Neuron (in vitro differentiated cells): Measurements from ENCODE around the gene CPXM2.

Experiments used
- H2AFZ ChIP-seq: one replicate; pipeline ENCODE4 v1.6.1; 2013; ENCODE audit warnings: low read depth, mild to moderate bottlenecking, inconsistent platforms, low read length, moderate library complexity
- H3K27me3 ChIP-seq: one replicate; pipeline ENCODE4 v1.6.1; 2013; ENCODE audit warnings: low read length; ENCODE audit not compliant: insufficient read depth
- H3K36me3 ChIP-seq: one replicate; pipeline ENCODE4 v1.6.1; 2013; ENCODE audit warnings: low read length; ENCODE audit not compliant: insufficient read depth
- H3K4me1 ChIP-seq: one replicate; pipeline ENCODE4 v1.6.1; 2013; ENCODE audit warnings: low read length; ENCODE audit not compliant: insufficient read depth
- H3K4me3 ChIP-seq: 2 replicates; pipeline ENCODE4 v1.5.1; 2013; ENCODE audit warnings: mild to moderate bottlenecking, low read length, moderate library complexity
- H3K9me3 ChIP-seq: one replicate; pipeline ENCODE4 v1.6.1; 2013; ENCODE audit warnings: low read length

Gene CPXM2

DNA sequence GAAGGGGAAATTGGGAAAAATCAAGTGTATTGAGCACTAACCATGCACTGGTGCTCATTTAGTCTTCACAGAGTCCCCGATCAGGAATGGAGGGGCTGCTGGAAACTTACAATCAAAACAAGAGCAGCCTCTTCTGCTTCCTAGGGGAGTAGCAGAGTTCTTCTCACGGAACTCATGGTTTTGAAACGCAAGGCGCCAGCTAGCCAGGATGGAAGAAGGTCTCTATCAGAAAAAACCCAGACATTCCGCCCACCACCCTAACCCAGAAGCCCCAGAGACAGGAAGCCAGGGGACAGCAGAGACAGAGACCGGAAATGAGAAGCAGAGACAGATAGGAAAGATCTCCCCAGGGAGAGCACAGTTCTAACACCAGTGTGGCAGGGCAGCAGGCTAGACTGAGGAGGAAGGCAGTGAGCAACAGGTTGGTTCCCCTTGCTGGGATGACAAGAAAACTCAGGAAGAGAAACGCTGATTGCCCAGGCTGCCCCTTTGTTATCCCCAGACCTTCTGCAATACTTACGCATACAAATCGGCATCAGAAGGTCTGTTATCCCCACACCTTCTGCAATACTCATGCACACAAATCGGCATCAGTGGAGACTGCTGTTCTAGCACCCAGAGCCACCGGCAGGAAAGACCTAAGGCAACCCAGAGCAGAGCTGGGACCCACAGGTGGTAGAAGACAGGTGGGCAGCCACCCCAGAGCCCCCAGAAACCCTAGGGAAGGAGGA is 99.2 kb downstream of the CPXM2 start:
- Histone ChIP-seq H3K9me3 (no peaks in the 10 kb centered on the region), H2AFZ (no peak overlapping the region), H3K4me3 (no peak overlapping the region), H3K27me3 (peaks cover 2% of the 10 kb centered on the region), H3K36me3 (no peaks in the 10 kb centered on the region), H3K4me1 (no peaks in the 10 kb centered on the region)

DNA sequence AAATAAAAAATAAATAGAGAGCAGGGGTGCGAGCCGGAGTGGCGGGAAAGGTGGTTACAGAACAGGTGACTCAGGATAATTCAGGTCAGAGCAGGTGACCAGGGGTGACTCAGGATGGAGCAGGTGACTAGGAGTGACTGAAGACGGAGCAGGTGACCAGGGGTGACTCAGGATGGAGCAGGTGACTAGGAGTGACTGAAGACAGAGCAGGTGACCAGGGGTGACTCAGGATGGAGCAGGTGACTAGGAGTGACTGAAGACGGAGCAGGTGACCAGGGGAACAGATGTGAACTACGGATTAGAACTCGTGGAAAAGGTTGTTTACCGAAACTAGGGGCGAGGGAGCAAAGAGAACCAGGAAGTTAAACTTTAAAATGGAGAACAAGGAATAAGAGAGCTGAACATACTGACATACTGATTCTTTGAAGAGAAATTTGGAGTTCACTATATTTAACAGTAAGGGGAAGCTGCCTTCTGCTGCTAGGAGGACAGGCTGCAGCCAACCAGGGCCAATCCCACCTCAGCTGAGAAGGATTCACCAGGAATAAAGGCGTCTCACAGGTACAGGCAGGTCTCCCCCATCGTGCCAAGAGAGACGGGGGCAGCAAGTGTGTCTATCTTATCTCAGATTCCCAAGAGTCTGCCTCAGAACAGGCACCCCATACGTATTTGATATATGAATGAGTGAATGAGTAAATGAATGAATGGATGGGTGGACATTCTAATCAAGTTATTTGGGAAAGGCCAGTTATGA is 101.3 kb downstream of the CPXM2 start:
- Histone ChIP-seq H3K4me1 (no peaks in the 10 kb centered on the region), H3K9me3 (no peaks in the 10 kb centered on the region), H3K4me3 (no peak overlapping the region), H3K27me3 (peaks cover 2% of the 10 kb centered on the region), H3K36me3 (no peaks in the 10 kb centered on the region), H2AFZ (no peak overlapping the region)

DNA sequence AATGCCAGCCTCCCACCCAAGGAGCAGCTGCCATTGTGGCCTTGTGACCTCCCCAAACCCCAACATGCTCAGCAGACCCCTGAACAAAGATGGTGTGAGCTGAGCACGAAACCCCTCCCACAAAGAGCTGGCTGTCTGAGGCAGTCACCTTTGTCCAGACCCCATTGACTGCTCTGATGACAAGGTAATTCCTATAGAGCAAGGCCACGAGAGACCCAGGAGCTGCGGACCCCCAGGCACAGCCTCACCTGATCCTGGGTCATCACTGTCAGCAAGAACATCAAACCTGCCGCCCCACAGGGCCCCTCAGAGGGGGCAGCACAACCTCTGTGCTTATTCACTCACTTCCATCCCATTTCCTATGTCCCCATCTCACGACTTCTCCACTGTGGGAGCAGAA is 102.6 kb downstream of the CPXM2 start:
- Histone ChIP-seq H2AFZ (no peak overlapping the region), H3K36me3 (no peaks in the 10 kb centered on the region), H3K4me1 (no peaks in the 10 kb centered on the region), H3K4me3 (no peak overlapping the region), H3K27me3 (peaks cover 2% of the 10 kb centered on the region), H3K9me3 (no peaks in the 10 kb centered on the region)

DNA sequence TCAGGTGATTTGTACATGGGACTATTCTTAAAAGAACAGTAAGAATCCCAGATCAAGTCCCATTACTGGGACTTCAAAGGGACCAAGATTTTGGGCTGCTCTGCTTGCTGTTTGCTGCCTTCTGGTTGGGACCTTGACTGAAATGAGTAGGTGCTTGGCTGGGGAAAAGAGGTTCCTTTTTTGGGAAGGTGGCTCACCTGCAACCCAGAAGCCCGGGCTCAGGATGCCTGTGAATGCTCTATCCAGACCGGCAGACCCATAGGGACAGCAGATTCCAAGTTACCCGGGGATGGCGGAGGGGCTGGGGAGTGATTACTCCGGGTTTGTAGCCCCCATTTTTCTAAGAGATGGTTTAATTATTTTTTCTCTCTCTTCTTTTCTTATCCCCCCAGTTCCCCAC is 104.0 kb downstream of the CPXM2 start:
- Histone ChIP-seq H3K27me3 (no peaks in the 10 kb centered on the region), H3K9me3 (no peaks in the 10 kb centered on the region), H3K36me3 (no peaks in the 10 kb centered on the region), H3K4me3 (no peak overlapping the region), H2AFZ (no peak overlapping the region), H3K4me1 (no peaks in the 10 kb centered on the region)

DNA sequence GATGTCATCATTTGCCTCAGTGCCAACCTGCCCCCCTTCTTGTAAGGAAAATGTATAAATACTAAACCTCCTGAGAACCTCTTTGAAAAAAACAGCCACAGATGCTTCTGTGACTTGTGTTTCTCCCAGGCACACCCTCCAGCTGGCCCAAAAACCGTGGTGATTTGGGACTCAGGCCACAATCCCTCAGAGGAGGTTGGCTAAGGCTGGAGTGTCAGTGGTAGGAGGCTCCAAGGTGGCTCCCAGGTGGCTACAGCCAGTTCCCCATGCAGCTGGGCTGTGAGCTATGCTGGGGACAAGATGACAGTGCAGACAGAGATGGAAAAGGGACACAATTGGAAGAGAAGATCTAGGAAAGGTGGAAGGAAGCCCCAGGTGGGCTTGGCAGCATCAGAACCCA is 104.7 kb downstream of the CPXM2 start:
- no peaks in the 10 kb centered on the region for H3K27me3 ChIP-seq
- H3K36me3 ChIP-seq, result no peaks in the 10 kb centered on the region
- no peaks in the 10 kb centered on the region for H3K9me3 ChIP-seq
- H3K4me3 ChIP-seq, result no peak overlapping the region
- no peak overlapping the region for H2AFZ ChIP-seq
- H3K4me1 ChIP-seq, result no peaks in the 10 kb centered on the region

DNA sequence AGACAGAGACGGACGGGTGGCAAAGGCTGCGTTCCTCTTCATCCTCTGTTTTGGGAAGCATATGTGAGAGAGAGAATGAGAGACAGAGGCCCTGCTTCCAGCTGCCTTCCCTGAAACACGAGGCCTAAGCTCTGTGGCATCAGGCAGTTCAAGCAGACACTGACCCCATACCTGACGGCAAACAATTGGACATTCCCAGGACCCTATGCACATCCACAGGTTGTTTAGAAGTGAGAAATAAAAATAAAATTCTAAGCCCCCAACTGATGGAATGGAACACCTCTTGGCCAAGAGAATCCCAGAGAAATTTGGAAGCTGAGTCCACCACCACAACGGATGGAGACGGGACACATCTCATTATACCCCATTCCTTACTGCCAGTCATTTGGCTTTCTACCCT is 105.3 kb downstream of the CPXM2 start:
- Histone ChIP-seq H3K9me3 (no peaks in the 10 kb centered on the region), H2AFZ (no peak overlapping the region), H3K27me3 (peaks cover 3% of the 10 kb centered on the region), H3K36me3 (no peaks in the 10 kb centered on the region), H3K4me1 (no peaks in the 10 kb centered on the region), H3K4me3 (no peak overlapping the region)

DNA sequence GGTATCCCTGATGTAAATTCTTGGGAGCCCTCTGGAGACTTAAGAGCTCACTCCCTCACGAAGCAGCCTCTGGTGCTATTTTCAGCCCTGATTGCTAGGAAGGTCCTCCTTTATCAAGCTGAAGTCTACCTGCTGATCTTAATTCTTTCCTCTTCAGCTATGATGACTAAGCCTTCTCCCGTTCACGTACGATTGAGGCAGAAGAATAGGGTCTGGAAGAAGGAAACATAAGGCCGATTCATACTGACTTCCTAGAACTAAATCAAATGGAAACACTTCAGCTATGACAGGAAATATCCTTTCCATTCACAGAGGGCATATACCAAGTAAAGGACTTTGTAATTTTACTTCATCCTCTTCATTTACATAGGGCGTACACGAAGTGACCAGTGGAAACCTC is 107.0 kb downstream of the CPXM2 start:
- Histone ChIP-seq H3K27me3 (peaks cover 3% of the 10 kb centered on the region), H3K36me3 (no peaks in the 10 kb centered on the region), H3K4me3 (no peak overlapping the region), H2AFZ (no peak overlapping the region), H3K4me1 (no peaks in the 10 kb centered on the region), H3K9me3 (no peaks in the 10 kb centered on the region)

DNA sequence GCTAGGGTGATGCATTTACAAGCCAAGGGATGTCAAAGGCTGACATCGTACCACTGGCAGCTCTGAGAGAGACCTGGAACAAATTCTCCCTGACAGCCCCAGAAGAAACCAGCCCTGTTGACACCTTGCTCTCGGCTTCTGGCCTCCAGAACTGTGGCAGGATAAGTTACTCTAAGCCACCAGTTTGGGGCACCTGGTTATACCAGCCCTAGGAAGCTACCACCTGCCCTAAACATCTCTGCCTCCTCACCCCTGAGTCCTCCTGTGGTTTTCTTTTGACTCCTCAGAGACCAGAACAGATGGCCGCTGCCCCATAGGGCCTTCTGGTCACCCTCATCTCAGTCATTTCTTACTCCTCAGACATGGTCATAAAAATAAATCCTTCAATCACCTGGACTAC is 107.4 kb downstream of the CPXM2 start:
- peaks cover 3% of the 10 kb centered on the region for H3K27me3 ChIP-seq
- no peaks in the 10 kb centered on the region for H3K36me3 ChIP-seq
- no peaks in the 10 kb centered on the region for H3K4me1 ChIP-seq
- no peaks in the 10 kb centered on the region for H3K9me3 ChIP-seq
- H2AFZ ChIP-seq, result no peak overlapping the region
- no peak overlapping the region for H3K4me3 ChIP-seq

DNA sequence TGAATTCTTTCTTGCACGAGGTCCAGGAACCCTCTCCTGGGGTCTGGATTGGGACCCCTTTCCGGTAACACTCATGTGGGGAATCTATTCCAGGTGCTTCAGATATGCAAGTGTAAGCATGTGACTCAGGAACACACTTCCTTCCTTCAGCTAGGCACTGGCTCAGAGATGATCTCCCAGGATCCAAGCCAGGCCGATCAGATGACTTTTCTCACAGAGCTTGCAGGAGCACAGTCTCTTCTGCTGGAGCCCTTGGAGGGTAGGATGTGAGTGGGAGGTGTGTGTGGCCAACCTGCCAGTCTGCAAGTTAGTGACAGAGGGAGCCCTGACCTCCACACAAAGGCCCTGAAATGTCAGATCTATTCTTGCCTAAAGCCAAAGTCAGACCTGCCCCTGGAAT is 108.3 kb downstream of the CPXM2 start:
- no peaks in the 10 kb centered on the region for H3K4me1 ChIP-seq
- H3K36me3 ChIP-seq, result no peaks in the 10 kb centered on the region
- peaks cover 3% of the 10 kb centered on the region for H3K27me3 ChIP-seq
- no peak overlapping the region for H3K4me3 ChIP-seq
- H2AFZ ChIP-seq, result no peak overlapping the region
- no peaks in the 10 kb centered on the region for H3K9me3 ChIP-seq

DNA sequence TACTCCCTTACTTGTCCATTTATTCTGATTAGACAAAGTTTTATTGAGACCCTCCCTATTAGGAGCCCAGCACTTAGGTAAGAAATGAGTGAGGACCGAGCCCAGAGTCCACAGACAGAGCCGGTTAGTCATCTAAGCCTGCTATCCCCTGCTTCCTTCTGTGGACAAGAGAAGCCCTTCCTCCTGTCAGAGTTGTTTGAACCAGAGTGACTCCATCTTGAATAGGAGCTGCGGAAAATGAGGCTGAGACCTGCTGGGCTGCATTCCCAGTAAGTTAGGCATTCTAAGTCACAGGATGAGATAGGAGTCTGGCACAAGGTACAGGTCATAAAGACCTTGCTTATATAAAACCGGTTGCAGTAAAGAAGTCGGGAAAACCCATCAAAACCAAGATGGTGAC is 109.1 kb downstream of the CPXM2 start:
- H3K9me3 ChIP-seq, result no peaks in the 10 kb centered on the region
- no peak overlapping the region for H3K4me3 ChIP-seq
- H3K36me3 ChIP-seq, result no peaks in the 10 kb centered on the region
- peaks cover 3% of the 10 kb centered on the region for H3K27me3 ChIP-seq
- H3K4me1 ChIP-seq, result no peaks in the 10 kb centered on the region
- no peak overlapping the region for H2AFZ ChIP-seq

DNA sequence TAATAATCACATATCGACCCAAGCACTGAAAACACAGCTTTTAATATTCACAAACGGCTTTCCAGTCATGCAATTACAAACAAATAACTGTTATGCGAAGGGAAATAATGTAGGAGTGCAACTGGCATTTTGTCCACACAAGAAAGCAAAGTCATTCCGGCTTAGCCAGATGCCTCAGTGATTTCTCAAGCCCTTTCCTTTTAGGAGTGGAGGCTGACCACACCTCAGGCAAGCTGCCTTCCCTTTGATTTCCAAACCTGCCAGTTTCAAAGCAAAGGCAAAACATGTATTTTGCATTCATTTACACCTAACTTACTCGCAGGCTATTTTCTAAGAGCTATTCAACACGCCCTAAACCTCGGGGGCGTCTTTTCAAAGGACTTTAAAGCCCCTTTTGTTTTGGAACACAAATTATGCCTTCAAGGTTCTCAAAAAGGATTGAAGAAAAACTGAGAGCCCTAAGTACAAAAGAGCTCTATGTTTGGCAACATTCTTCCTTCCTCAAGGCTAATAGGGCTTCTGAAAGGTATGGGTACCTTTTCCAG is 109.6 kb downstream of the CPXM2 start:
- Histone ChIP-seq H2AFZ (no peak overlapping the region), H3K9me3 (no peaks in the 10 kb centered on the region), H3K27me3 (peaks cover 3% of the 10 kb centered on the region), H3K4me3 (no peak overlapping the region), H3K36me3 (no peaks in the 10 kb centered on the region), H3K4me1 (no peaks in the 10 kb centered on the region)

DNA sequence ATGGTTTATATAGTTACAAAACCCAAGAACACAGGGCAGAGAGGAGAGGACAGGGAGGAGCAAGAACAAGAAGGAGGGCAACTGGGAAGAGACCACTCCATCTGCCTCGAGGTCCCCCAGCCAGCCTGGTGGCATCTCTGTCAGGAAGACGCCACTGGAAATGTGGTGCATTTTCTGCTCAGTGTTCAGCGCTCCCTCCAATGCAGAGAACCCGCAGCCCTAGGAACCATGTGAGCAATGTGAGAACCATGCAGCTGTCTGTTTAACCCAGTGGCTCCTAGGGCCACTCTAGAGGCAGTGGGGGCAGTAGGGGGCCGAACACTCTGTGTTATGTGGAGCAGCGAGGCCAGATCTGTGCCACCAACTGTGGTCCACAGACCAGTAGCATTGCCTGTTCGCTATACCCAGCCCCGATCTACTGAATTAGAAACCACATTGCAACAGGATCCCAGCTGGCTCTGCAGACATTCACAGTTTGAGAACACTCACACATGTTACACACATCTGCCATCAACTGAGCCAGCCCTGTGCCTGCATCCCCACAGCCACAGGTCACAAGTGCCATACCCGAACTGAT is 110.2 kb downstream of the CPXM2 start:
- H3K4me3 ChIP-seq, result no peak overlapping the region
- H3K9me3 ChIP-seq, result no peaks in the 10 kb centered on the region
- H3K4me1 ChIP-seq, result no peaks in the 10 kb centered on the region
- no peaks in the 10 kb centered on the region for H3K36me3 ChIP-seq
- peaks cover 3% of the 10 kb centered on the region for H3K27me3 ChIP-seq
- H2AFZ ChIP-seq, result no peak overlapping the region

DNA sequence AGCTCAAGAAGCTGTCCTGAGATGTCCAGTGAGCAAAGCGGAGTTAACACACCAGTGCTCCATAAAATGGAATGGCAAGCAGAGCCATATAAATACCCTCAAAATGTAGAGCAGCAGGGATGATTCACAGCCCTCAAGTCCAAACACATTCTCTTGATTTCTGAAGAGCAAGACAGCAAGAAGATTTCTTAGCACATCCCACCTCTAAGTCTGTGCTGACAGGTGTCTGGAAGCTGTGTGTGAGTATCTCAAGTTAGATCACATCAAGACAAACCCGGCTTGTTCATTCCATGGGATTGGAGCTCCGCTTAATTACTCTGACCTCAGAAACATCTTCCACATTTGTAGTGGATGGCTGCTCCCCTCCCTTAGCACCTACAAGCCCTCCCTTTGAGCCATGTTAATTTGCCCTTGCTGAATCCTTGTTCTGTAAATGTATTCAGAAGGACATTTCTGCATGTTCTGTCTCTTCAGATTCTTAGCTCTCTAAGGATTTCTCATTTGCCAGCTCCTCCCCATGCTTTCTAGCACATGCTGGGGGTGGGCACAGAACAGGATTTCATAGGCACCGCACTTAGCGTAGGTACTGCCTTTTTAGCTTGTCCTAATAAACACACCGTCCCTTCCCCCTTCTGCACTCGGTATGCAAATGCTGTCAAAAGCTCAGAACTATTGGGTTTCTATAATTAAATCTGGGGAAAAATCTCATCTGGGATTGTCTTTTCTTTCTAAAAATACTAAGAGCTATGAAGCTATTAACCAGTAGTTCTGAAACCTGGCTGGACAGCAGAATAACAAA is 112.7 kb downstream of the CPXM2 start:
- Histone ChIP-seq H3K9me3 (no peaks in the 10 kb centered on the region), H3K4me1 (no peaks in the 10 kb centered on the region), H3K36me3 (no peaks in the 10 kb centered on the region), H3K4me3 (no peak overlapping the region), H3K27me3 (peaks cover 3% of the 10 kb centered on the region), H2AFZ (no peak overlapping the region)
